Measurements from ENCODE around the gene MMAB. TPM values are rescaled to one million over a fixed set of nuclear protein-coding genes. Genes with fewer than 3 reads are reported as not detected.
A peak's percentile ranks its signal among the peaks of the same experiment; 100 is the strongest.

The MMAB gene
- total RNA-seq, 2 donors from 2014 or later: 59.1 to 76.6 TPM

DNA sequence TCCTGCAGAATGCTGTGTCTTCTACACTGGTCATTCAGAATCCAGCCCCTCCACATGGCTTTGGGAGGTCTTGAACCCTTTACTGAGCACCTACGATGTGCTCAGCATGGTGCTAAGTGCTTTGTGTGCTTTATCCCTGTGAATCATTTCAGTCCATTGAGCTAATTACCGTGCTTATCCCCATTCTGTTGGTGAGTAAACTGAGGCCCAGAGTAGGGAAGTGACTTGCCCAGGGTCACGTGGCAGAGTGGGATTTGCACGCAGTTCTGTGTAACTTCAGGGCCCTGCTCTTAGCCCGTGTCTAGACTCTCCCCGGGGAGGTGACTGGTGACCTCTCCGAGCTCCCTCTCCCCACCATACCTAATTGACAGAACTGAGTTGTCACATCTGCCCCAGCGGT, 27.7 kb upstream of the MMAB start:
- TF ChIP-seq, protein P1, sequence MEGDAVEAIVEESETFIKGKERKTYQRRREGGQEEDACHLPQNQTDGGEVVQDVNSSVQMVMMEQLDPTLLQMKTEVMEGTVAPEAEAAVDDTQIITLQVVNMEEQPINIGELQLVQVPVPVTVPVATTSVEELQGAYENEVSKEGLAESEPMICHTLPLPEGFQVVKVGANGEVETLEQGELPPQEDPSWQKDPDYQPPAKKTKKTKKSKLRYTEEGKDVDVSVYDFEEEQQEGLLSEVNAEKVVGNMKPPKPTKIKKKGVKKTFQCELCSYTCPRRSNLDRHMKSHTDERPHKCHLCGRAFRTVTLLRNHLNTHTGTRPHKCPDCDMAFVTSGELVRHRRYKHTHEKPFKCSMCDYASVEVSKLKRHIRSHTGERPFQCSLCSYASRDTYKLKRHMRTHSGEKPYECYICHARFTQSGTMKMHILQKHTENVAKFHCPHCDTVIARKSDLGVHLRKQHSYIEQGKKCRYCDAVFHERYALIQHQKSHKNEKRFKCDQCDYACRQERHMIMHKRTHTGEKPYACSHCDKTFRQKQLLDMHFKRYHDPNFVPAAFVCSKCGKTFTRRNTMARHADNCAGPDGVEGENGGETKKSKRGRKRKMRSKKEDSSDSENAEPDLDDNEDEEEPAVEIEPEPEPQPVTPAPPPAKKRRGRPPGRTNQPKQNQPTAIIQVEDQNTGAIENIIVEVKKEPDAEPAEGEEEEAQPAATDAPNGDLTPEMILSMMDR (IDR thresholded peaks at IDR 0.05): no peak
- intact Hi-C loops (cut with DNase I): no loop called here
- H3K27me3 ChIP-seq: no peaks in the 10 kb centered on the region
- H3K4me3 ChIP-seq: no peak overlapping the region
- no peaks in the 10 kb centered on the region for H3K36me3 ChIP-seq
- H3K4me1 ChIP-seq: no peaks in the 10 kb centered on the region
- no peak overlapping the region for H3K27ac ChIP-seq
- DNase-seq: no peak
- no peaks in the 10 kb centered on the region for H3K9me3 ChIP-seq
- no peak overlapping the region for H3K9ac ChIP-seq (ENCODE audit: low read depth in 2 of 2, low read length in 2 of 2)

GRCh38 chr12:109600481-109600880, 27.2 kb upstream of the MMAB start:
- intact Hi-C loops (cut with DNase I): no loop called here

GRCh38 chr12:109599087-109599486, 25.8 kb upstream of the MMAB start:
- Histone ChIP-seq H3K27me3 (no peaks in the 10 kb centered on the region), H3K27ac (no peak overlapping the region), H3K36me3 (no peaks in the 10 kb centered on the region), H3K9ac (ENCODE audit: low read depth in 2 of 2, low read length in 2 of 2) (no peak overlapping the region), H3K4me1 (no peaks in the 10 kb centered on the region), H3K4me3 (no peak overlapping the region), H3K9me3 (no peaks in the 10 kb centered on the region)
- TF ChIP-seq, protein P1 (IDR thresholded peaks at IDR 0.05): no peak
- DNase-seq: no peak
- intact Hi-C loops (cut with DNase I): loop anchor here (5.0 kb wide), 1 partner anchor 77 kb away; no protein-coding TSS in a partner anchor

More at GRCh38 chr12:109600481-109600880, 27.2 kb upstream of the MMAB start:
- Histone ChIP-seq H3K36me3 (no peaks in the 10 kb centered on the region), H3K4me3 (no peak overlapping the region), H3K4me1 (no peaks in the 10 kb centered on the region), H3K9me3 (no peaks in the 10 kb centered on the region), H3K27me3 (no peaks in the 10 kb centered on the region), H3K27ac (no peak overlapping the region), H3K9ac (ENCODE audit: low read depth in 2 of 2, low read length in 2 of 2) (no peak overlapping the region)
- TF ChIP-seq, protein P1 (IDR thresholded peaks at IDR 0.05): no peak
- no peak for DNase-seq

GRCh38 chr12:109598428-109598854, 25.1 kb upstream of the MMAB start:
- DNase-seq: no peak
- H3K27me3 ChIP-seq: no peaks in the 10 kb centered on the region
- no peak overlapping the region for H3K4me3 ChIP-seq
- TF ChIP-seq, protein P1 (IDR thresholded peaks at IDR 0.05): no peak
- no peak overlapping the region for H3K27ac ChIP-seq
- no peaks in the 10 kb centered on the region for H3K4me1 ChIP-seq
- H3K36me3 ChIP-seq: no peaks in the 10 kb centered on the region
- no peaks in the 10 kb centered on the region for H3K9me3 ChIP-seq
- no peak overlapping the region for H3K9ac ChIP-seq (ENCODE audit: low read depth in 2 of 2, low read length in 2 of 2)
- intact Hi-C loops (cut with DNase I): loop anchor here (5.0 kb wide), 1 partner anchor 76 kb away; no protein-coding TSS in a partner anchor

DNA sequence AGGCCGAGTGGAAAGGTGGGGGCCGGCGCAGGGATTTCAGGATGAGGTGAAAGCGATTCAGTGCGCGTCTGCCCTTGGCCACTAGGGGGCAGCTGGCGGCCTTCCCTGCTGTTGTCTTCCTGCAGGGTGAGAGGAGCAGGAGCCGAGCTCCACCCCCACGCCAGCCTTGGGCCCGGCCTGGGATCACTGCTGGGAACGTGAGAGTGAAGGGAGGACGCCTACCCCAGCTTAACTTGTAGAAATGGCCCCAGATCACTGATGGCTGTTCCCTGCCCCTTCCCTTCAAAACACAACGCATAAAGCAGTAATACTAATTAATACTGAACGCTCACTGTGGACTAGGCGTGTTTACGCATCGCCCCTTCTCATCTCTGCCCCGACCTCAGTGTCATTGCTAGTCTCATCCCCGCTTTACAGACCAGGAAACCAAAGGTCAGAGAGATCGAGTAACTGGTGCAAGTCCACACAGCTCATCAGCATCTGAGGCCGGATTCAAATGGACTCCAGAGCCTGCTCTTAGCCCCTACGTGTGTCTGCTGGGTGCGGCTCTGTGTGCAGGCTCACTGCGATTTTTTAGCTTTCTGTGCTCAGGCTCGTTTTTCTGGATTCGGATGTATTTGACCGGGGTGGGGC, 24.6 kb upstream of the MMAB start:
- H3K27ac ChIP-seq: no peak overlapping the region
- H3K9ac ChIP-seq (ENCODE audit: low read depth in 2 of 2, low read length in 2 of 2): no peak overlapping the region
- H3K9me3 ChIP-seq: no peaks in the 10 kb centered on the region
- no peaks in the 10 kb centered on the region for H3K36me3 ChIP-seq
- no peaks in the 10 kb centered on the region for H3K4me1 ChIP-seq
- no peaks in the 10 kb centered on the region for H3K27me3 ChIP-seq
- no peak overlapping the region for H3K4me3 ChIP-seq
- TF ChIP-seq, protein P1 (IDR thresholded peaks at IDR 0.05): peak; percentile 93
- peak; percentile 88 for DNase-seq
- intact Hi-C loops (cut with DNase I): loop anchor here (1.0 to 5.0 kb wide), 2 partner anchors 76 to 177 kb away; no protein-coding TSS in a partner anchor
